Measurements from ENCODE around the gene PTPRG.

The PTPRG gene

DNA sequence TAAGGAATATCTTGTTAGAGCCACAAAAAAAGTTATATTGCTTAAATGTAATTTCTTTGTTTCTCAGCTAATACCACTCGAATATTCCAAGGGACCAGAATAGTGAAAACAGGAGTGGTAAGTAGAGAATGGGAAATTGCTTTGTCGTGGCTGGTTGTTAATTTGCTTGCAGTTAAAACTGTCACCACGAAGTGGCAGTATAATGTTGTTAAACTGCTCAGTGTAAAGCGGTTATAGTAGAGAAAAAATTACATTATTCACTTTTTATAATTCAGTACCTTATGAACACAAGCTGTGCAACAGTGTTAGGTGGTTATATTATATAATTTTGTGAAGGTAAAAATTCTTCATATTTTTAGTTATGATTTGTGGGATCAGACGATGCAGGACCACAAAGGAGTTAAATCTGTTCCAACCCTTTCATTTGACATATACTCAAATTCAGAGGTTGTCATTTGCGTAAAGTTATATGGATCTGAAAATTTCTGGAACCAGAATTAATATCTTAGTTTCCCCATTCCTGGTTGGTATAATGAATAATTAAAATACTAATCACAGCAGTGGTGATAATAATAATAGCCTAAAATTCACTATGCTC, 640.2 kb downstream of the PTPRG start:
- no peaks in the 10 kb centered on the region for H3K9me3 Mint-ChIP-seq
- no peaks in the 10 kb centered on the region for H3K27me3 Mint-ChIP-seq
- peaks cover 5% of the 10 kb centered on the region for H3K36me3 Mint-ChIP-seq
- no peak overlapping the region for H3K27ac Mint-ChIP-seq
- ATAC-seq: no peak
- H3K4me1 Mint-ChIP-seq: no peaks in the 10 kb centered on the region
- no peak overlapping the region for H3K4me3 Mint-ChIP-seq

DNA sequence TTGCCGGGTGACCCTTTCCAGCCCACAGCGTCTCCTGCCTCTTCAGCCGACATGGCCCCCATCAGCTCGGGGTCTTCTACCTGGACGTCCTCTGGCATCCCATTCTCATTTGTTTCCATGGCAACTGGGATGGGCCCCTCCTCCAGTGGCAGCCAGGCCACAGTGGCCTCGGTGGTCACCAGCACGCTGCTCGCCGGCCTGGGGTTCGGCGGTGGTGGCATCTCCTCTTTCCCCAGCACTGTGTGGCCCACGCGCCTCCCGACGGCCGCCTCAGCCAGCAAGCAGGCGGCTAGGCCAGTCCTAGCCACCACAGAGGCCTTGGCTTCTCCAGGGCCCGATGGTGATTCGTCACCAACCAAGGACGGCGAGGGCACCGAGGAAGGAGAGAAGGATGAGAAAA, 641.8 kb downstream of the PTPRG start:
- no peaks in the 10 kb centered on the region for H3K27me3 Mint-ChIP-seq
- peaks cover 5% of the 10 kb centered on the region for H3K36me3 Mint-ChIP-seq
- no peaks in the 10 kb centered on the region for H3K4me1 Mint-ChIP-seq

GRCh38 chr3:62203561-62203960, 642.2 kb downstream of the PTPRG start:
- Mint-ChIP-seq H3K9me3 (no peaks in the 10 kb centered on the region), H3K27me3 (no peaks in the 10 kb centered on the region), H3K4me1 (no peaks in the 10 kb centered on the region), H3K4me3 (no peak overlapping the region), H3K27ac (no peak overlapping the region), H3K36me3 (peaks cover 5% of the 10 kb centered on the region)
- peak; percentile 37 for ATAC-seq

More for the DNA sequence above, 641.8 kb downstream of the PTPRG start:
- ATAC-seq: no peak
- Mint-ChIP-seq H3K4me3 (no peak overlapping the region), H3K27ac (no peak overlapping the region), H3K9me3 (no peaks in the 10 kb centered on the region)

DNA sequence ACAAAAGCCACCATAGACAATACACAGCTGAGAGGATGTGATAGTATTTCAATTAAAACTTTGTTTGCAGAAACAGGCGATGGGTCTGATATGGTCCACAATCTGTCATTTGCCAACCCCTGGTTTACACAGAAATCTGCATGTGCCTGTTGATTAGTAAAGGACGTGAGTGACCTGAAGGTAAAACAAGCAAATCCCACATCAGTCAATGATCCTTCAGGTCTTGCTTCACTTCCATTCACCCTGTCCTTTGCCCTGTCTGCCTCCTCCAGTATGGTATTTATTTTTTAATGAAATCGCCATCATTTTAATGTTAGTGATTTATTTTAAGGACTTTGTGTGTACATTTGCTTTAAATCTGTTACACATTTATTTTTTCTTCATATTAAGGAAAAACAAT, 645.8 kb downstream of the PTPRG start:
- H3K4me1 Mint-ChIP-seq: no peaks in the 10 kb centered on the region

DNA sequence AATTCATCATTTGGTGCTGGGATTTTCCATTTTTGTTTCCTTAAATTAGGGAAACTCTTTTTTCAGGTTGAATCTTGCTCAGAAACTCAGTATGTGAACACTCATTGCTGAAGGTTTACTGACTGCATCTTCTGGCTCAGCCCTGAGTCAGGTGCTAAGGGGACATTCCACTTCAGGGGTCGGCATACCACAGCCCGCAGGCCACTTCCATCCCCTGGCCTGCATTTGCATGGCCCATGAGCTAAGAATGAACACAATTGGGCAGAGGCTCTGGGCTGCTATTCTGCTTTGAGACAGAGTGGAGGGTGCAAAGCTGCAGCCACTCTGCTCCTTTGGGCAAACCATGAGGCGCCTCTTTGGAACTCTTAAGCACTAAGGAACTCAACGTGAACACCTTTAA, 647.0 kb downstream of the PTPRG start:
- H3K27me3 Mint-ChIP-seq: no peaks in the 10 kb centered on the region
- ATAC-seq: no peak
- H3K4me3 Mint-ChIP-seq: no peak overlapping the region
- peaks cover 2% of the 10 kb centered on the region for H3K36me3 Mint-ChIP-seq
- H3K27ac Mint-ChIP-seq: no peak overlapping the region
- H3K9me3 Mint-ChIP-seq: no peaks in the 10 kb centered on the region
- H3K4me1 Mint-ChIP-seq: no peaks in the 10 kb centered on the region

More for the DNA sequence above, 645.8 kb downstream of the PTPRG start:
- no peaks in the 10 kb centered on the region for H3K27me3 Mint-ChIP-seq
- no peaks in the 10 kb centered on the region for H3K9me3 Mint-ChIP-seq
- H3K36me3 Mint-ChIP-seq: peaks cover 5% of the 10 kb centered on the region
- H3K4me3 Mint-ChIP-seq: no peak overlapping the region
- no peak overlapping the region for H3K27ac Mint-ChIP-seq
- ATAC-seq: no peak

DNA sequence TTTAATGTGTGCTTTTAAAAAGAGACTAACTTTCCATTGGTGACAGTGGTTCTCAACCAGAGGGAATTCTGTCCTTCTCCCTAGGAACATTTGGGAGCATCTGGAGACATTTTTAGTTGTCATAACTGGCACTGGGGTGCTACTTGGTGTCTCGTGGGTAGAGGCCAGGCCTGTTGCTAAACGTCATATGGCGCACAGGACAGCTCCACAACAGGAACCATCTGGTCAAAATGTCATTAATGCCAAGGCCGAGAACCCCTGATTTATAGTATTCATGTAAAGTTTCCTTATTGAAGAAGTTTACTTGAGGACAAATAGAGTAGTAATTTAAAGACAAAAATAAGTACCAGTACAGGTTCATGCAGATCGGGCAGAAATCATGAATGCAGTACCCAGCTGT, 647.7 kb downstream of the PTPRG start:
- Mint-ChIP-seq H3K27ac (no peak overlapping the region), H3K27me3 (no peaks in the 10 kb centered on the region), H3K36me3 (no peaks in the 10 kb centered on the region)

GRCh38 chr3:62210011-62210410, 648.6 kb downstream of the PTPRG start:
- no peak overlapping the region for H3K4me3 Mint-ChIP-seq
- no peak for ATAC-seq
- no peaks in the 10 kb centered on the region for H3K4me1 Mint-ChIP-seq
- H3K27me3 Mint-ChIP-seq: no peaks in the 10 kb centered on the region
- no peaks in the 10 kb centered on the region for H3K36me3 Mint-ChIP-seq
- no peaks in the 10 kb centered on the region for H3K9me3 Mint-ChIP-seq
- H3K27ac Mint-ChIP-seq: no peak overlapping the region

More for the DNA sequence above, 647.7 kb downstream of the PTPRG start:
- no peaks in the 10 kb centered on the region for H3K4me1 Mint-ChIP-seq
- ATAC-seq: no peak
- no peak overlapping the region for H3K4me3 Mint-ChIP-seq
- H3K9me3 Mint-ChIP-seq: no peaks in the 10 kb centered on the region

DNA sequence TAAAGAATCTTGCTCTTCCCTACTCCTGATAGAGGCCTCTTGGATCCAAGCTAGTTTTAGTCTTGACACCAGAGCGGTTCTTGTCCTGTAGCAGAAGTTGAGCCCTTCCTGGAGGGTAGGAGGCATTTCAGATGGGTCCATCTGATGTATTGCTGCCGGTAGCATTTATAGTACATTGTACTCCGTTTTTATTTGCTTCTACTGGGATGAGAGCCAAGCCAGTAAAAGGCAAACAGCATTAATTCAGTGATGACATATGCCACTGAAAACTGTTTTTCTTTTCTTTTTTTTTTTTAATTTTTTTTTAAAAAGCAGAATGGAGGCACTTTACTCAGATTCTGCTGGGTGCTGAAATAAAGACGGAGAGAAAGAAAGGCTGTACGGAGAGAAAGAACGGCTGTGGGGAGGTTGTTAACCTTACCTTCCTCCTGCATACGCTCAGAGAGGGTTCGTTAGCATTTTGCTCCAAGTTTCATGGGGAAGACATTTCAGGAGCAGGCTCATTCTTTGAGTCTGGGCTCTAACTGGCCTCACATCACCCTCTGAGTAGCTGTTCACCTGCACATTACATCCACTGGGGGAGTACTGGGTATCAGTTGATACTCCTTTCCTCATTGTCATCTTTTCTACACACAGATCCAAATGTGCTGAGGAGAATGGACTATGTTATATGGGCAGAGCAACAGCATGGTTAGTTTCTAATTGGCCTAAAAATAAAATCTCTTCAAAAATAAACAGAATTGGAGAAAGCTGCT, 650.5 kb downstream of the PTPRG start:
- H3K4me3 Mint-ChIP-seq: no peak overlapping the region
- no peaks in the 10 kb centered on the region for H3K9me3 Mint-ChIP-seq
- no peak for ATAC-seq
- H3K4me1 Mint-ChIP-seq: no peaks in the 10 kb centered on the region
- H3K36me3 Mint-ChIP-seq: no peaks in the 10 kb centered on the region
- H3K27ac Mint-ChIP-seq: no peak overlapping the region
- H3K27me3 Mint-ChIP-seq: no peaks in the 10 kb centered on the region

DNA sequence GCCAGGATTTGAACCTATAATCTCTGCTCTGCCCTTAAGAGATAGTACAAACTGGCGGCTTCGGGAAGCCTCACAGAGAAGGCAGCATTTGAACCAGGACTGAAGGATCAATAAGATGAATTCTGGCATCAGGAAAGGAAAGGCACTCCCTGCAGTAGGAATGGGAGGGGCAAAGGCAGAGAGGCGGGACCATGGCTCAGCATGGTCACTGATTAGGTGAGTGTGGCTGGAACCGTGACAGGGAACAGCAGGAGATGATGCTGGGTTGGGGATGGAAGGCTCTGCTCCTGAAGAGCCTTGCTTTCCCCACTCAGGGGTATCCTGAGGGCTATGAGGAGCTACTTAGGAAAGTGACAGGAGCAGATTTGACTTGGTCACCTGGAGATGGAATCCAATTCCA, 653.5 kb downstream of the PTPRG start:
- Mint-ChIP-seq H3K36me3 (no peaks in the 10 kb centered on the region), H3K27me3 (no peaks in the 10 kb centered on the region), H3K9me3 (no peaks in the 10 kb centered on the region), H3K4me1 (no peaks in the 10 kb centered on the region), H3K27ac (no peak overlapping the region), H3K4me3 (no peak overlapping the region)
- no peak for ATAC-seq

DNA sequence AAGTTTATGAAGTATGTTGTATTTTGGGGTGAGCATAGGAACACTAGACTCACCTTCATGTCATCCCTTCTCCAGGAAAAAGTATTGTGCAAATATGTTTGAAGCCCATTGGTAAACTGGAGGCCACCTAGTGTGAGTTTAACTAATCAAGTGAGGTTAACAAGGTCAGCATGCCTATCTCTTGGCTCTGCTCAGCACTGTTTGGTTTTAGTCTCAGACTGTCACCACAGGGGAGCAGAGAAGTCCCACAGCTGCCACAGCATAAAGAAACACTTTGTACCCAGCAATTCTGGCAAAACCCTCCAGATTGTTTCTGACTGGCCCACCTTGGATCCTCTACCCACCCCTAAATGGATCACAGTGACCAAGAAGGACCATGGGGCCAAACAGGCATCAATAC, 659.2 kb downstream of the PTPRG start:
- Mint-ChIP-seq H3K27me3 (no peaks in the 10 kb centered on the region), H3K36me3 (no peaks in the 10 kb centered on the region), H3K27ac (no peak overlapping the region), H3K4me1 (no peaks in the 10 kb centered on the region), H3K9me3 (no peaks in the 10 kb centered on the region), H3K4me3 (no peak overlapping the region)
- no peak for ATAC-seq

- Mint-ChIP-seq H3K4me1 (no peaks in the 10 kb centered on the region), H3K36me3 (no peaks in the 10 kb centered on the region), H3K27me3 (no peaks in the 10 kb centered on the region), H3K27ac (no peak overlapping the region), H3K9me3 (no peaks in the 10 kb centered on the region), H3K4me3 (no peak overlapping the region)
- no peak for ATAC-seq
Measured at GRCh38 chr3:62225051-62225450, 663.7 kb downstream of the PTPRG start.

DNA sequence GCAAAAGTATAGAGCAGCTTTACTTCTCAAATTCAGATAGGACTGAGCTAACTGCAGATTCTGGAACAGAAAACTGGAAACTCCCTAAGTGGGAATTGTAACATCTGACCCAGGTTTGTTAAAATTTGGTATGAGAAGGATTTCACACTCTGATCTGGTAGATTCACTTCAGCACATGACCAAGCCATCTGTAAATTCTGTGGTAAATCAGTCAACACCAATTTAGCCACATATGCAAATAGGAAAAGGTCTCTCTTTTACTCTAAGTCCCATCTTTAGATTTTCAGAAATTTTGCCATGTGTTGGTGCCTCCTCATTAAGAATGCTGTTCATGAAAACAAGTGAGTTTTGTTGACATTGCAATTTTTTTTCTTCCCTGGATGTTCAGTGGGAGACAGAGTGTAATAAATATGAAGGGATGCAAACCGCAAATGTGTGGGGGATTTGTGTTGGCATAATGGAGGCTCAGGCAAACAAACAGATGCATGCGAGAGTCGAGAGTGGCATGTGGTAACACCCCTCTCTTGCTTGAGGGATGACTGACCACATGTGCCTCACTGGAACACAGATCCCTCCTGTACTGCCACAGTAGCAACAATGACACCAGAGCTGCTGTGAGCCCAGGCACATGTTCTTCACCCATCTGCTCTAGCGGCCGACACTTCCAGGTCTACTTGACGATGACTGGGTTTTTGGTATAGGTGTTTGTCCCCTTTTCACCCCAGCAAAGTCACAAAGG, 665.4 kb downstream of the PTPRG start:
- Mint-ChIP-seq H3K27me3 (no peaks in the 10 kb centered on the region), H3K4me3 (no peak overlapping the region), H3K9me3 (no peaks in the 10 kb centered on the region), H3K27ac (no peak overlapping the region), H3K4me1 (no peaks in the 10 kb centered on the region), H3K36me3 (no peaks in the 10 kb centered on the region)
- ATAC-seq: no peak

GRCh38 chr3:62228467-62228866, 667.1 kb downstream of the PTPRG start:
- no peaks in the 10 kb centered on the region for H3K4me1 Mint-ChIP-seq
- no peak overlapping the region for H3K27ac Mint-ChIP-seq
- no peak overlapping the region for H3K4me3 Mint-ChIP-seq
- no peaks in the 10 kb centered on the region for H3K9me3 Mint-ChIP-seq
- no peaks in the 10 kb centered on the region for H3K27me3 Mint-ChIP-seq
- H3K36me3 Mint-ChIP-seq: no peaks in the 10 kb centered on the region
- ATAC-seq: no peak

- no peaks in the 10 kb centered on the region for H3K27me3 Mint-ChIP-seq
- no peak overlapping the region for H3K4me3 Mint-ChIP-seq
- no peaks in the 10 kb centered on the region for H3K9me3 Mint-ChIP-seq
- no peak overlapping the region for H3K27ac Mint-ChIP-seq
- H3K36me3 Mint-ChIP-seq: no peaks in the 10 kb centered on the region
- no peaks in the 10 kb centered on the region for H3K4me1 Mint-ChIP-seq
- ATAC-seq: no peak
Measured at GRCh38 chr3:62229211-62229610, 667.8 kb downstream of the PTPRG start.

DNA sequence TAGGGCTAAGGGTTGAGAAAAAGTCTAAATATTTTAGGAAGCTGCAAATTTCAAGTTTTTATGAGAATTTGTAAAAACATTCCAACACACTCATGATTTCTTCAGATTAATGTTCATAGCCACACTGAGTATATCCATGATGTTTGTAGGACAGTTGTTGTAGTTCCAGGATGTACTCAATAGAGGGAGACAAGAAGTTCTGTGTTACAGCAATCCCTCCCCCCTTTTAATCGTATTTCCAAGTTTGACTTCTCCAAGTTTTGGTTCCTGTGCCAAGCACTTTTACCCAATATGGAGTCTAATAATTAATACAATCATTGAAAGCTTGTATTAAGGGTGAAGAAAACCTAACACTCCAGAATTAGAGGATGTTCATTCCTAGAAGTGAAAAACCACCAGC, 668.5 kb downstream of the PTPRG start:
- ATAC-seq: no peak
- no peaks in the 10 kb centered on the region for H3K27me3 Mint-ChIP-seq
- no peaks in the 10 kb centered on the region for H3K4me1 Mint-ChIP-seq
- no peak overlapping the region for H3K4me3 Mint-ChIP-seq
- H3K36me3 Mint-ChIP-seq: no peaks in the 10 kb centered on the region
- H3K9me3 Mint-ChIP-seq: no peaks in the 10 kb centered on the region
- no peak overlapping the region for H3K27ac Mint-ChIP-seq

DNA sequence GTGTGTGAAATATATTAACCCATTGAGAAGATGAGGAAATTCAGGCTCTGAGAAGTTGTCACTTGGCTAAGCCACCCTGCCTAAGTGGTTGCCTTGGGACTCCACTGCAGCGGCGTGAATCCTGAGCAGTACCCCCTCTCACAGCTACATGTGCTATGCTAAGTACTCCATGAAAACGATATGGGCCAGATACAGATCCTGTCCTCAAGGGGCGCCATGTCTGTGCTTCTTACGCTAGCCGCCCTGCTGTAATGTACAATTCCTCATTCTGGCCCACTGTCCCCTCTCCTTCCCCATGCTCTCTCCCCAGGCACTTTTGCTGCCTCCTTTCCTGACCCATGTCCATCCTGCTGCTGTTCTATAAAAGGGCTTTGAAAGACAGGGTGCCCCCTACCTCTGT, 671.7 kb downstream of the PTPRG start:
- Mint-ChIP-seq H3K4me3 (no peak overlapping the region), H3K4me1 (peaks cover 3% of the 10 kb centered on the region), H3K27ac (no peak overlapping the region), H3K9me3 (no peaks in the 10 kb centered on the region), H3K27me3 (no peaks in the 10 kb centered on the region), H3K36me3 (no peaks in the 10 kb centered on the region)
- no peak for ATAC-seq
